Erythroblast (primary cell): ENCODE data around the gene METTL2A.
"Not testable (repeated sequence)": the region's sequence is repeated elsewhere in the genome, so short reads cannot be mapped to it uniquely, and the experiment has no call there.

Experiments used
- GATA1 ChIP-seq: IDR thresholded peaks from 2 replicates; pipeline ENCODE4 v1.6.1; 2011; ENCODE audit warnings: low read depth, mild to moderate bottlenecking, control low read depth, low read length, moderate library complexity
- POLR2A ChIP-seq: IDR thresholded peaks from 2 replicates; pipeline ENCODE4 v1.6.1; 2011; ENCODE audit warnings: mild to moderate bottlenecking, low read length

DNA sequence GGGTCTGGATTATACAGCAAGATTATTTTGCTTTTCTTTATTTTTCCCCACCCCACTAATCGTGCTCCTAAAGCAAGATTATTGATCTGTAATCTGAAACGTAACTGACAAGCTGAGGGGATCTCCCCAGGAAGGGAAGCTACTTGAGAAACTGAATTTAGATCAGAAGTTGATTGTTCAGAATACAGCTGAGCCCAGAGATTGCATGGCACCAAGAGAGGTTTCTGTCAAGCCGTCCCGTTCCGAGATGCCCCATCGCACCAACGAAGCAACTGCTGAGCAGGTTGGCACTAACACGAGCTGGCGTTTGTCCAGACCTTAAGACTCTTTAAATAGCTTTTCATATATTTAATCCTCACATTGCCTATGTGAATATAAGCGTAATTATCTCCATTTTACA is 34.8 kb downstream of the METTL2A start:
- TF ChIP-seq POLR2A, GATA1: not testable (repeated sequence)
